HG03354 (cell line): ENCODE results near the gene ZNRF3.
"Not testable (repeated sequence)": the region's sequence is repeated elsewhere in the genome, so short reads cannot be mapped to it uniquely, and the experiment has no call there.

Experiments used
- ATAC-seq: cut with Tn5 transposase; IDR thresholded peaks from one replicate; pipeline ENCODE4 v1.9.1; 2021; ENCODE audit warnings: mild to moderate bottlenecking; ENCODE audit not compliant: unreplicated experiment, poor library complexity, severe bottlenecking

Gene ZNRF3

DNA sequence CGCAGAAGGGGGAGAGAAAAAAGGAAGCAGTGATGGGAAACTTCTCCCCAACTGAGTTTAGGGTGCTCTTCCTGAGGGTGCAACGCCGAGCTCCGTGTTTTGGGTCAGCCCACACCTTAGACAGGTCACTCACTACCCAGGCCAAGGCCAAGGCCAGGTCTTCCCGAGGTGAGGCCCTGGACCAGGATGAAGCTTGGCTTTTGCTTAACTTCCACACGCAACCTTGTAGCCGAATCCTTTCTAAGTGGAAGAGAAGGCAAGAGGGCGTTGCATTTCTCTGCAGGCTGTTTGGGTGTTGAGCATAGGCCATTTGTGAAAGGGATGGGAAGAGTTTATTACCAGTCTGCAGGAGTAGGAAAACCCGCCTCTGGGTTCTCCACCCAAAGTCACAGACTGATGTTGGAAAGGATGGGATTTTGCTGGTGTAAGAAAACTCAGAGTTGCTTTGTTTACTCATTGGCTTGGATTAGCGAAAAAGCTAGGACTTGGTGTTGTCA is 191.0 kb downstream of the ZNRF3 start:
- no peak for ATAC-seq

DNA sequence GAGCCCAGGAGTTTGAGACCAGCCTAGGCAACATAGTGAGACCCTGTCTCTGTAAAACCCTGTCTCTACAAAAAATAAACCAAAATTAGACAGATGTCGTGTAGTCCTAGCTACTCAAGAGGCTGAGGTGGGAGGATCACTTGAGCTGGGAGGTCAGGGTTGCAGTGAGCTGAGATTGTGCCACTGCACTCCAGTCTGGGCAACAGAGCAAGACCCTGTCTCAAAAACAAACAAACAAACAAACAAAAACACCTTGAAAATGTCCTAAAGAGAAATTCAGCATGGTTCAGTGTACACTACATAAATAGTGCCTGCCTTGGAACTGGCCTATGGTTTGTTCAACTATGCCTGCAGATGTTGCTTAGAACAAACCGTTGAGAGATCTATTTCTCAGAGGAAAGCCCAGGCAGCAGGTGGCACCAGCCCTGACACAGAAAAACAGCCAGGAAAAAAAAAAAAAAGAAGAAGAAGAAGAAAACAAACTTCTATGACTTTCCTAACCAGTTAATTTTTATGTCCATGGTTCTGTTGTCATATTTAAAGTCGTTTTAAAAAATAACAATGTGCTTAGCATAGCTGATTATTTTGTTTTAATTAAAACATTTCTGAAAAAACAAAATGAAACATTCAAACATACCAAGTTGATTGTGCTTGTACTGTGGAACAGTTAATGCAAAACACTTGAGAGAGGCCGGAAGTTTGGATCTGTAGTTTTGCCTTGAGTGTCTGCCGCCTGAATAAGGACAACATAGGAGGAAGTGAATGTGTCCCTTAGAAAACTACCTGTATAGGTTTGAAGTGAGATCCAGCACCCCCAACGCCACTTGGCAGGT is 194.9 kb downstream of the ZNRF3 start:
- ATAC-seq = no peak

DNA sequence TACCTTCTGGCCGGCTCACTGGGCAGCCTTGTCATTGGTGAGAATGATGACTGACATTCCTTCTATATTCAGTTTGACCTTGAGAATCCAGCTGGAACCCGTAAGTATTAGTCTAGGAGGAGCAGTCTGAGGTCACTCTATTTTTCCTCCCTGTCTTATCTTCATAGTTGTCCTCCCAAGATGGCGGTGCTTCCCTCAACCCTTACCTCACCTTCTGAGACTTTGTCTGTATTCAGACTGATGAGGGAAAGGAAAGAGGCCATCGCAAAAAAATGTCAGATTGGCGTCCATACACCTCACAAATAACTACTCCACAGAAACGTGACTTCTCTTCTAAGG is 195.5 kb downstream of the ZNRF3 start:
- no peak for ATAC-seq

GRCh38 chr22:29079218-29079901 is 196.0 kb downstream of the ZNRF3 start:
- no peak for ATAC-seq

- ATAC-seq = no peak
Observed at GRCh38 chr22:29080106-29080975, 197.0 kb downstream of the ZNRF3 start.

GRCh38 chr22:29081517-29082236 is 198.3 kb downstream of the ZNRF3 start:
- ATAC-seq = no peak

GRCh38 chr22:29082826-29083545 is 199.6 kb downstream of the ZNRF3 start:
- ATAC-seq = no peak

- not testable (repeated sequence) for ATAC-seq
Observed at GRCh38 chr22:29083576-29083932, 200.2 kb downstream of the ZNRF3 start.

DNA sequence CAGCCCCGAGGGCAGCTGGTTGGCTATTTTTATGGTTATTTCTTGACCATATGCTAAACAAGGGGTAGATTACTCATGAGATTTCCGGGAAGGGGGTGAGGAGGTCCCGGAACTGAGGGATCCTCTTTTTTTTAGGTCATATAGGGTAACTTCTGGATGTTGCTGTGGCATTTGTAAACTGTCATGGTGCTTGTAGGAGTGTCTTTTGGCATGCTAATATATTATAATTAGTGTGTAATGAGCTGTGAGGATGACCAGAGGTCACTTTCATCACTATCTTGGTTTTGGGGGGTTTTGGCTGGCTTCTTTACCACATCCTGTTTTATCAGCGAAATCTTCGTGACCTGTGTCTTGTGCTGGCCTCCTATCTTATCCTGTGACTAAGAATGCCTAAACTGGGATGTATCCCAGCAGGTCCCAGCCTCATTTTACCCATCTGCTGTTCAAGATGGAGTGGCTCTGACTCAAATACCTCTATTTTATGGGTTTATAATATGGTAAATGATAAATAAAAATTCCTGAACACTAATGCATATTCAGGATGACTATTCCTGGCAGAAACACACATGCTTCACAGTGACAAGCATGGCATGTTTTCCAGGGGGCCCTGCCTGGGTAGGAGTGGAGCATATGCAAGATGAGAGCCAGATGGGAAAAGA is 200.7 kb downstream of the ZNRF3 start:
- ATAC-seq = no peak

DNA sequence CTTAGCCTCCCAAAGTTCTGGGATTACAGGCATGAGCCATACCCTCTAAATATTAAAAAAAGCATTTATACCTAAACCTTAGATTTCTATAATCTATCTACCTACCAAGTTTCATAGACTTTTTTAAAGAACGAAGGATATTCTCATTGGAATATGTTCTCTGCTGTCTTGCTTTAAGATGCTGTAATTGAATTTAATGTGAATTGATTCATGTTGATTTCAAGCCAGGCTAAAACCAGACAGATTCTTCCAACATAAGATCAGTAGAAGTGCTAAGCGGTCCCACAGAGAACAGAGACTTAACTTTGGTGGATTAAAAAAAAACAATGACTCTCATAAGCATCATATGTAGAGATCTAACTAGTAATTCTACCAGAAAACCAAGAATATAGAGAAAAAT is 203.6 kb downstream of the ZNRF3 start:
- ATAC-seq = no peak

GRCh38 chr22:29088809-29089208 is 205.4 kb downstream of the ZNRF3 start:
- ATAC-seq = no peak

GRCh38 chr22:29089507-29089906 is 206.1 kb downstream of the ZNRF3 start:
- ATAC-seq = no peak

DNA sequence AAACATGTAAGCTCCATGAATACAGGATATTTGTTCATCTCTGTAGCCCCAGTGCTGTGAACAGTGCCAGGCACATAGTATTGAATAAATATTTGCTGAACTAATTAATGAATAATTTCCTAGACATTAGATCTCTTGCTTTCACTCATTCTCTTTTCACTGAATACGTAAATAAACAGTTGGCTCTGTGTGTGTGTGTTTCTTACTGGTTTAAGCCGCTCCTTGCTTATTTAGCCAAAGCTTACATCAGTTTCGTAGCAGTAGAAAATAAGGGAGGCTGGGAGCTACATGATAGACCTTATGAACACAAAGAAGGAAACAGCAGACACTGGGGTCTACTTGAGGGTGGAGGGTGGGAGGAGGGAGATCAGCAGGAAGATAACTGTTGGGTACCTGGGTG is 206.7 kb downstream of the ZNRF3 start:
- ATAC-seq = no peak

DNA sequence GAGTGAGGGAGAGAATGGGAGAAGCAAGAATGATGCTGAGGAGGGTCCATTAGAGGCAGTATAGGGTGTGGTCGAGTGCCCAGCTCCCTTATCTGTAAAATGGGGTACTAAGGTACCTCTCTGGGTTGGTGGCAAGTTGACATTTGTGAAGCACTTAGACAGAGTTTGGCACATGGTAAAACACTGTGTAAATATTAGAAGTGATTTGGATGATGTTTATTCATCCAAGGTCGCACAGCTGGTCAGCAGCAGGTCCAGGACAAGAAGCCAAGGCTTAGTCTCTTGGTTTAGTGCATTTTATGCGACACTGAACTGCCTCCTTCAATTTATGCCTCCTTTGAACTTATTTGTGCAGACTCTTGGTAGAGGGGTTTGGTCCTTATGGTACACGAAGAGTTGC is 208.9 kb downstream of the ZNRF3 start:
- ATAC-seq = no peak

GRCh38 chr22:29093030-29093429 is 209.7 kb downstream of the ZNRF3 start:
- ATAC-seq = no peak

DNA sequence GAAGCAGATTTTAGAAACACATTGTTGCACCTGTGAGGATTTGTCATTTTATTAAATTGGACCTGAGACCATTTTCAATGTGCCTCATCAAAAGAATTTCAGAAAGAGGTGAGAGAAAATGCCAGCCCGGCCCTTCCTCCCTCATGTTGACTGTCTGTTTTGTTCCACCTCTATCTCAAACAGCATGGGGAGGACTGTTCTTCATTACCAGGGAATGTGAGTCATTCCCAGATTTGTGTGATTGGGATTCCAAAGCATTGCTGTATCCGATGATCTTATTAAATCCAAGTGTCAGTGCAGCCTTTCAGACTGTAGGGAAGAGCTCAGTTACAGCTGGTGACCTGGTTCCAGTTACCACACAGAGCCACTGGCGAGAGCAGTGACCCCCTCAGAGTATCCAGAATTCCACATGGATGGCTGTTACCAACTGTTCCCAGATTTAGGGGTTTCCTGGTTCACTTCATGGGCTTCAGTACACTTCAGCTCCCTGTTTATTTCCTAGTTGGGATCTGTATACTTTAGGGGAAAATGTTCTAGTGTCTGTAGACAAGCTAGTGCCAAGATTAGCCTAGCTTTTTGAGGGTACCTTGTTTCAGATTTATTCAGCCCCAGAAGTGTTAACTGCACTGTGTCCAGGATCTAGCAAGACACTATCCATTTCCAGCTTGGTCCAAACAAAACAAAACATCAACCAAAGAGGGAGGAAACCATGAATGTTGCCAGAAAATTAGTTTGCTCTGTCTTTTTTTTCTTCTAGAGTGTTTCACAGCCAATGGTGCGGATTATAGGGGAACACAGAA is 210.3 kb downstream of the ZNRF3 start:
- no peak for ATAC-seq

GRCh38 chr22:29095459-29095858 is 212.1 kb downstream of the ZNRF3 start:
- ATAC-seq = no peak
